Forelimb muscle (tissue), 1 donor: ENCODE measurements around the gene ZNF575. TPM values are rescaled to one million over a fixed set of nuclear protein-coding genes. Genes with fewer than 3 reads are reported as not detected.

Source experiments
- DNase-seq: peaks from one replicate; pipeline ENCODE4 v3.0.0-alpha.2; 2013; ENCODE audit warnings: low read depth
- polyA plus RNA-seq: library from polyadenylated mRNA; unstranded; fragments of 120-200 nt; gene quantifications from one replicate; pipeline ENCODE4 v1.2.1, GENCODE V29; 2013; ENCODE audit not compliant: insufficient read length

The ZNF575 gene
- polyA plus RNA-seq, result 3.0 TPM

- DNase-seq, result peak; percentile 92
These were observed at the start of gene ZNF575 for GRCh38 chr19:43532962-43533545. ZNF575 (plus strand) TSS chr19:43533188; CDS start chr19:43534423, 1,235 bp downstream.

GRCh38 chr19:43483281-43483680 is 49.7 kb upstream of the ZNF575 start:
- no peak for DNase-seq

GRCh38 chr19:43485951-43486350 is 47.0 kb upstream of the ZNF575 start:
- no peak for DNase-seq

- no peak for DNase-seq
These were observed 46.6 kb upstream of the ZNF575 start for GRCh38 chr19:43486412-43486811.

GRCh38 chr19:43488179-43488578 is 44.8 kb upstream of the ZNF575 start:
- no peak for DNase-seq

- no peak for DNase-seq
These were observed 43.7 kb upstream of the ZNF575 start for GRCh38 chr19:43489310-43489709.

- no peak for DNase-seq
These were observed 42.9 kb upstream of the ZNF575 start for GRCh38 chr19:43489979-43490599.

- DNase-seq, result no peak
These were observed 42.2 kb upstream of the ZNF575 start for GRCh38 chr19:43490759-43491158.

DNA sequence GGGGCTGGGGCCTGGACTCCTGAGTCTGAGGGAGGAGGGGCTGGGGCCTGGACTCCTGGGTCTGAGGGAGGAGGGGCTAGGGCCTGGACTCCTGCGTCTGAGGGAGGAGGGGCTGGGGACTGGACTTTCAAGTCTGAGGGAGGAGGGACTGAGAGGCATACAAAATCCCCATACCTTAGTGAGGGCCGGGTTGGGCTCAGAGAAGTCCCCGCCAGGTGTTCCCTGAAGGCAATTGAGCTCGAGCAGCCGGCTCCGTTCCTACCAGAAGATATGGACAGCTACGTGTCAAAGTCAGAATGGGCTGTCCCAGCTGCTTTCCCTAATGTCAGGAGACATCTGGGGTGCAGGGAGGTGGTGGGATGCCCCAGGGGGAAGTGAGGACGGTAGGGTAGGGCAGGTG is 37.9 kb upstream of the ZNF575 start:
- DNase-seq, result no peak

DNA sequence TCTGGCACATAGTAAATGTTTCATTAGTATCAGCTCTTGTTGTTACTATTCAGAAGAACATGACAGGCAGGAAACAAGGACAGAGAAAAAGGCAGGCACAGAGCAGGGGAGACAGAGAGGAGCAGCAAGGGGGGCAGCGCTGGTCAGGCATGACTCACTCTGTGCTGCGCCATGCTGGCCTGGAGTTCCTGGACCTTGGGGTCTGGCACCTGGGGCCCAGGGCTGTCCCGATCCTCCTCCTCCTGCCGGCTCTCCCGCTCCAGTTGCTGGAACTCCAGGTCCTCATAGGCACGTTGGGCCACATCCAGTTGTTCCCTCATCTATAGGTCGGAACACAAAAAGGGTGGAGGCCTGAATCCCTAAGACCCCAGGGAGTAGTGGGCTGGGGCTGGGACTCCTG is 36.0 kb upstream of the ZNF575 start:
- DNase-seq, result no peak

GRCh38 chr19:43498233-43498842 is 34.6 kb upstream of the ZNF575 start:
- DNase-seq, result peak; percentile 63

- DNase-seq, result no peak
These were observed 33.9 kb upstream of the ZNF575 start for GRCh38 chr19:43499042-43499441.

DNA sequence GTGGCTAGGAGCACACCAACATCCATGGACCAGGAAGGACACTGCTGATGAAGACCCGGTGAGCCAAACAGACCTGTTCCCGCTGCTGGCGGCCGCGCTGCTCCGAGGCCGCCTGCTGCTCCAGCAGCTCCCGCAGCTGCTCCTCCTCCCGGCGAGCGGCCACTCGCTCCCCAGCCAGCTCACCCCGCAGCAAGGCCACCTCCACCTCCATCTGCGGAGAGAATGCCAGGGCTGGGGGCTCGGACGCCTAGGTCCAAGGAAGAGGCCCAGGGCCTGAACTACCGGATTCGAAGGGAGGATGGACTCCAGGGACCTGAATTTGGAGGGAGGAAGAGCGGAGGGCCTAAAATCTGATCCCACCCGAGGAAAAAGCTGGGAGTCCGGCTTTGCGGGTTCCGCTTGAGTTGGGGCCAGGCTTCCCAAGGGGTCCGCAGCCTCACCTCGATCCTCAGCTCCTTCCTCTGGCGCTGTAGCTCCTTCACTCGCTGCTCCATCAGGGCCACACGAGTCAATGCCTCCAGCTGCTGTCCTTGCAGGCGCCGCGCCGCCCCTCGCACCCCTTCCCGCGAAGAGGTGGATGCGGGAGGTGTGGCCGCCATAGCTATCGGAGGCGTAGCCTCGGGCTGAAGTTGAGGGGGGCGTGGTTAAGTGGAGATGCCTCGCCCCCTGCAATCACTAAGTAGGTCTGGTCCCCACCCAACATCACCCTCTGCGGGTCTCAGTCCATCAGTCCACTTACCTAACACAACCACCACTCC is 31.1 kb upstream of the ZNF575 start:
- DNase-seq, result no peak

GRCh38 chr19:43502419-43502976 is 30.5 kb upstream of the ZNF575 start:
- DNase-seq, result no peak

- no peak for DNase-seq
These were observed 29.2 kb upstream of the ZNF575 start for GRCh38 chr19:43503501-43504425.

DNA sequence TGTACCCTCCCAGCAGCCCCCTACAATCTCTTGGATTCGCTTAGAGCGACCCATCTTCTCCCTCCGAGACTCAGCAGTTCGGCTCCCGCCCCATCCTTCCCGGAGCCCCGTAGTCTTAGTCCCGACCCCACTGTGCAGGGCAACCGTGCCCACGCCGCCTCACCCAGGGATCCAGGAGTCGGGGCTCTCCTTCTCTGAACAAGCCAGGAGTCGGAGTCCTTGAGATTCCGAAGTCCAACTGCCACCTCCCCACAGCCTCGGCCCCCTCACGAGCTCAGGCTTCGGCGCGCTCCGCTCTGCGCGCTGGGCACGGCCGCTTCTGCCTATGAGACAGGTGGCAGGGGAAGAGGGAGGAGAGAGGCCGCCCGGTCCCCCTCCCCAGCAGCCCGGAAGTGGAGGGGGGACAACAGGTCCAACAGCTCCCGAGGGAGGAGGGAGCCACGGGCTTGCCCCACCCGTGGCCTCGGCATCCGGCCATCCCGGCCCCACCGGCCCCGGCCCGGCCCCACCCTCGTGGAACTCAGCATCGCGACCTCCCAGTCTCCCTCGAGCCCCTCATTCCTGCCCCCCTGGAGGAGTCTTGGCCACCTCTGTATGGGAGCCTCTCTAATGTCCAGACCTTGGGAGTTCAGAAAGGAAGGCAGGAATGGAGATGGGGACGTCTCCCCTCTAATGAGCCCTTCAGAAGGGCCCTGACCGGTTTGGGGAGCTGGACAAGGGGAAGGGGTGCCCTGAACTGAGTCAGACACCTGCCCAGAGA is 28.4 kb upstream of the ZNF575 start, which contains the start of gene PHLDB3:
PHLDB3 (minus strand) TSS at position 321 of the 760 bp plus-strand sequence. CDS start 628 bp downstream, outside the sequence.
- no peak for DNase-seq

- DNase-seq, result no peak
These were observed 27.9 kb upstream of the ZNF575 start for GRCh38 chr19:43505186-43505456.

GRCh38 chr19:43505941-43506340 is 27.0 kb upstream of the ZNF575 start:
- DNase-seq, result no peak

GRCh38 chr19:43506629-43507028 is 26.4 kb upstream of the ZNF575 start:
- no peak for DNase-seq

GRCh38 chr19:43507880-43508279 is 25.1 kb upstream of the ZNF575 start:
- no peak for DNase-seq
